Activated T-cell treated with anti-CD3 and anti-CD28 coated beads for 24 hours (primary cell): Measurements from ENCODE around the gene GALR3.
"Not testable (repeated sequence)": the region's sequence is repeated elsewhere in the genome, so short reads cannot be mapped to it uniquely, and the experiment has no call there.

Source experiments
- DNase-seq: peaks from one replicate; pipeline ENCODE4 v3.0.0-alpha.2; 2020; ENCODE audit warnings: low read depth

Gene GALR3, protein sequence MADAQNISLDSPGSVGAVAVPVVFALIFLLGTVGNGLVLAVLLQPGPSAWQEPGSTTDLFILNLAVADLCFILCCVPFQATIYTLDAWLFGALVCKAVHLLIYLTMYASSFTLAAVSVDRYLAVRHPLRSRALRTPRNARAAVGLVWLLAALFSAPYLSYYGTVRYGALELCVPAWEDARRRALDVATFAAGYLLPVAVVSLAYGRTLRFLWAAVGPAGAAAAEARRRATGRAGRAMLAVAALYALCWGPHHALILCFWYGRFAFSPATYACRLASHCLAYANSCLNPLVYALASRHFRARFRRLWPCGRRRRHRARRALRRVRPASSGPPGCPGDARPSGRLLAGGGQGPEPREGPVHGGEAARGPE

DNA sequence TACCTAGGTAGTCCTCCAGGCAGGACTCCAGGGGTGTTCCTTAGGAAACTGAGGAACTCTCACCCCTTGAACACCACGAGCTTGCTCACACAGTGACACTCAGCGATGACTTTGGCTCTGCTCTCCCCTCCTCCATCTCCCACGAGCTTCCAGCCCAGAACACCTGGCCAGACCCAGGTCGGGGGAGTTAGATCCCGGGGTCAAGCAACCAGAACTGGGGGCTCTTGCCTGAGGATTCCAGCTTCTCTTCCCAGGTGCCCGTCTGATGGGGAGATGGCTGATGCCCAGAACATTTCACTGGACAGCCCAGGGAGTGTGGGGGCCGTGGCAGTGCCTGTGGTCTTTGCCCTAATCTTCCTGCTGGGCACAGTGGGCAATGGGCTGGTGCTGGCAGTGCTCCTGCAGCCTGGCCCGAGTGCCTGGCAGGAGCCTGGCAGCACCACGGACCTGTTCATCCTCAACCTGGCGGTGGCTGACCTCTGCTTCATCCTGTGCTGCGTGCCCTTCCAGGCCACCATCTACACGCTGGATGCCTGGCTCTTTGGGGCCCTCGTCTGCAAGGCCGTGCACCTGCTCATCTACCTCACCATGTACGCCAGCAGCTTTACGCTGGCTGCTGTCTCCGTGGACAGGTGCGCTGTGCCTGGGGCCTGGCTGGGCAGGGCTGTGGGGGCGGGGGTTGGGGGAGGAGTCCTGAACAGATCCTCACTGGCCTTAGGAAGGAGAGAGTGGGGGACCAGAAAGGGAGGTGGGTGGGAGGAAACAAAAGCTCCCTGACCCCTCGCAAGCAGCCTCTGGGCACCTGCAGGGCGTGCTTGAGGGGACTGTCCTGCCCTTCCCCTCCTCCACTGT lies at the start of gene GALR3:
Gene GALR3, plus strand, starts transcription at position 249 of the 852 bp plus-strand sequence. Its CDS starts 25 bp downstream, at position 274.
- DNase-seq: no peak

DNA sequence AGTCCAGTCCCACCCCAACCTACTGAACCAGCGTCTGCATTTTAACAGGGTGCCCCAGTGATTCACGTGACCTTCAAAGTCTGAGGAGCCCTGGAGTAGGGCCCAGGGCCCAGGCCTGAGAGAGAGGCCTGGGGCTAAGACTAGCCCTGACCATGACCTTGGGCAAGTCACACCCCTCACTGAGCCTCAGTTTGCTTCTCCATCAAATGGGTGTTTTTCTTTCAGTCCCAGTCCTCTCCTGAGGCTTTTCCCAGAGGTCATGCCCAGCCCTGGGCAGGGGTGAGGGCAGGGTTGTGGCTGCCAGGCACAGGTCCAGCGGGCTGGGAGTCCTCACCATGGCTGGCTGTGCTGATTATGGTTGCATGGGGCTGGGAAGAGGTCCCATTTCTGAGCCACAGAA lies 48.5 kb upstream of the GALR3 start:
- no peak for DNase-seq

DNA sequence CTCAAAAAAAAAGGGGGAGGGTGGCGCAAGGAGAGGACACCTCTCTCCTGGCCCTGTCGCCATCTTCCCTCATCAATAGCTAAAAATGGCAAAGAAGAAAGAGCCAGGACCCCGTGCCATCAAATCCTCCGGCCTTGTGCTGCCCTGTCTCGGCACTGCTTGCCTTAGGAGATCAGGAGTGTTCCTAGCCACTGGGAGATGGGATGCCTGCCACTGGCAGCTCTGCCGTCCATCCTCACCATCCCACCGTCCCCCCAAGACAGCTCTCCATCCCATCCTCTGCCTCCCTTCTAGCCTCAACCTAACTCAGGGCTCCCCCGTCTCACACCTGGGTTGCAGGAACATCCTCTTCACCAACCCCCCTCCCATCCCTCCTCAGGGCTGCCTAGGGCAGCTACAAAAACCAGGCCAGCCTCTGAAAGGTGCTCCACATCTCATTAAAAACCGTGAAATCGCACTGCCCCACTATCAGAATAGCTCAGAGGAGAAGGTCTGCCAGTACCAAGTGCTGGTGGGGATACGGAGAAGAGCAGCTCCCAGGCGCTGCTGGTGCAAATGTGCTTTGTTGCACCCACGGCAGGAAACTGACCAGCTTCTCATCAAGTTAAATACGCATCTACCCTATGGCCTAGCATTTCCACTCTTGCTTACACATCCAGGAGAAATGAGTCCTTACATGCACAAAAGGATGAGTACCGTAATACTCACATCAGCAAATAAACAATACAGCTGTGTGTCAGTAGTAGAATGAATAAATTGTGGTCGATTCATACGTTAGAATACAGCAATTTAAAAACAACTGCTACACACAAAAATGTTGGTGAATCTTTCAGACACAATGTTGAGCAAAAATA lies 47.2 kb upstream of the GALR3 start:
- no peak for DNase-seq

DNA sequence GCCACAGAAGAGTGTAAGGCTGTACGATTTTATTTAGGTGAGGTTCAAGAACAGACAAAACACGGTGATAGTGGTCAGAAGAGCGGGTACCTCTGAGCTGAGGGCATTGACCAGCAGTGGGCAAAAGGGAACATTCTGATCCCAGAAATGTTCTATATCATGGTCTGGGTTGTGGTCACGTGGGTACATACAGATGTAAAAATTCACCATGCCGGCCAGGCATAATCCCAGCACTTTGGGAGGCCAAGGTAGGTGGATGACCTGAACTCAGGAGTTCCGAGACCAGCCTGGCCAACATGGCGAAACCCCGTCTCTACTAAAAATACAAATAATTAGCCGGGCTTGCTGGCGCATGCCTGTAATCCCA lies 46.6 kb upstream of the GALR3 start:
- DNase-seq: no peak

DNA sequence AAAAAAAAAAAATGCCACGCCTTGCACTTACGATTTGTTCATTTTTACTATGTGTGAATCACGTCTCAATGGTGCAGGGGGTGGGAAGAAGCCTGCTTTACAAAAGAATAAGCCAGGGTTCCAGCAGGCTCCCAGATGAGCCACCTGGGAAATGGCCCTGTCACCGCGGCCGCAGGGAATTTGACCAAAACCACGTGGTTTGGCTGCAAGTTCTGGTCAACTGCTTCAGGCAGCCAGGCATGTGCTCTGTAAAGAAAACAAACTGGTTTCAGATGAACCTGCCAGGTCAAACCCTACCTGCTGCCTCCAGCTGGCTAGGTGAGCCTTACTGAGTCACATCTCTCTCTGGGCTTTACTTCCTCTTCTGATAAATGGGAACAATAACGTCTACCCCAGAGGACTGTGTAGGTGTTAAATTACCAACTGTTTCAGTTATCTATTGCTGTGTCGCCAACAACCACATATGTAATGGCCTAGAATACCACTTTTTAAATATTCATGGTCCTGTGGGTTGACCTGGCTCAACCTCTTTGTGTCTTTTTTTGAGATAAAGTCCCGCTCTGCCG lies 46.0 kb upstream of the GALR3 start:
- no peak for DNase-seq

DNA sequence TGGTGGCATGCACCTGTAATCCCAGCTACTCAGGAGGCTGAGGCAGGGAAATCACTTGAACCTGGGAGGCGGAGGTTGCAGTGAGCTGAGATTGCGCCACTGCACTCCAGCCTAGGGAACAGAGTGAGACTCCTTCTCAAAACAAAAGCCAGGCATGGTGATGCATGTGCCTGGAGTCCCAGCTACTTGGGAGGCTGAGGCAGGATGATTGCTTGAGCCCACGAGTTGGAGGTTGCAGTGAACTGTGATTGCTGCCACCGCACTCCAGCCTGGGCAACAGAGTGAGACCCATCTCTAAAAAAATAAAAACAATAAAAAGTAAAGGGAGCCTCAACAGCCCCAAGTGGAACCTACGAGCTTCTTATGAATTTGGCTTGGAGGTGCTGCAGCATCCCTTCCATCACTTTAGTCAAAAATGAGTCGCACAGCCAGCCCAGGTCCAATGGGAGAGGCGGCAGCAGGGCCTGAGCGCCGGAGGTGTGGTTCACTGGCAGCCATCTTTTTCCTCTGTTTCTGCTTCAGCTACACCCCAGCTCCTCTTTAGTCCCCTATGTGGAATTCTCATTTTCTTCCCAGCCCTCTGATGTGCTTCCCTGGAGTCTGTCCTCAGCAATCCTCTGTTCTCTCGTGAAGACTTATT lies 44.7 kb upstream of the GALR3 start:
- no peak for DNase-seq

DNA sequence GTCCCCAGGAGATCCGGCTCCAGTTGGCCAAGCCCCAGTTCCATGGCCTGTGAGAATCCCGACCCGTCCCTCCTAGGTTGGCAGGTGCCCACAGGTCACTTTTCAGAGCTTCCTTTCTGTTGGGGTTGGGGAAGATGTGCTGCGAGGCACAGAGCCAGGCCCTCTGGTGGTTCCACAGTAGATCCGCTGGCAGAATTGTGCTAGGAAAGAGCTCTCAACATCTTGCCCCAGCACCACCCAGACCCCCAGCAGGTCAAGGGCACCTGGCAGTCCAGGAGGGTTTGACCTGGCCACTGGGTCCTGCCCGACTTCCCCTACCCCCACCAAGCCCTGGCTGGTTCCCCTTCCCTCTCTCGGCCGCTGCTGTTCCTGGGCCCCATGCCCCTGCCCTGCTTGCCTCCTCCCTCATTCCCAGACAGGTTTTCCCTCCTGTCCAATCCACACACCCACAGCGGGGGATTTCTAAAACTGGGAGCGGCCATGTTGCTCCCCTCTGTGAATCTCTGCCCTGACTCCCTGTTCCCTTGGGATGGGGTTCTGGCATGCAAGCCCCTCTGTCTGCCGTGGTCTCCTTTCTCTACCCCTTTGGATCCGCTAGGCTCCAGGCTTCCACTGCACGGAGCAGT lies 41.6 kb upstream of the GALR3 start:
- DNase-seq: no peak

DNA sequence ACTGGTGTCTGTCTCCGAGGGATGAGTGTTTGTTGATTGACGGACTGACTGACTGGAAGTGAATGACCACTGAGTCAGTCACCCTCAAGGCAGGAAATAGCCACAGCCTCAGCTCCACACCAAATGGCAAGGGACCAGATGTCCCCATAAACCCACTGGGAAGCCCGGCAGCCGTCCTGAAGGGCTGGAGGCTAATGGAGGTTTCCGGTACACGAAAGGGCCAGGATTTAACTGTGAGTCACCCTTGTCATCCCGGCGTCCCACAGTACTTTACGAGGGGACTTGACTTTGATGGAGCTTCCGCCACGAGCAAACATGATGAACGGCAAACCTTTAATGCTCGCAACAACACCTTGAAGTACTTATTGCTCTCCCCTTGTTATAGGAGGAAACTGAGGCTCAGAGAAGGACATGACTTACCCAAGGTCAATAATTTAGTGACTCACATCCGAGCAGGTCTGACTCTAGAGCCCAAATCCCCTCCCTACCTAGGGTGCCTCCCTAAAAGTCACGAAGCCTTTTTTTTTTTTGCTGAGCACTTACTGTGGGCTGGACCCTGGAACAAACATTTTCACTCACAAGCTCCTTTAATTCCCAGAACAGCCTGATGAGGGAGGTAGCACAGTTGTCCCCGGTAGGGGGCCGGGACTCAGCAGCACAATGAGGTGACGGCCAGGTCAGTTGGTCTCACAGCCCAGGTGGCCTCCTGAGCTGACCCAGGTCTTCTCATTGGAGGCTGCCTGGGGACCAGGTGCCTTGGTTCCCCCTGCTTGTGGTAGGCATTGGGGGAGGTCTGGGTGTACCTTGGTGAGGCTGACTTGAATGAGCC lies 40.6 kb upstream of the GALR3 start:
- no peak for DNase-seq

DNA sequence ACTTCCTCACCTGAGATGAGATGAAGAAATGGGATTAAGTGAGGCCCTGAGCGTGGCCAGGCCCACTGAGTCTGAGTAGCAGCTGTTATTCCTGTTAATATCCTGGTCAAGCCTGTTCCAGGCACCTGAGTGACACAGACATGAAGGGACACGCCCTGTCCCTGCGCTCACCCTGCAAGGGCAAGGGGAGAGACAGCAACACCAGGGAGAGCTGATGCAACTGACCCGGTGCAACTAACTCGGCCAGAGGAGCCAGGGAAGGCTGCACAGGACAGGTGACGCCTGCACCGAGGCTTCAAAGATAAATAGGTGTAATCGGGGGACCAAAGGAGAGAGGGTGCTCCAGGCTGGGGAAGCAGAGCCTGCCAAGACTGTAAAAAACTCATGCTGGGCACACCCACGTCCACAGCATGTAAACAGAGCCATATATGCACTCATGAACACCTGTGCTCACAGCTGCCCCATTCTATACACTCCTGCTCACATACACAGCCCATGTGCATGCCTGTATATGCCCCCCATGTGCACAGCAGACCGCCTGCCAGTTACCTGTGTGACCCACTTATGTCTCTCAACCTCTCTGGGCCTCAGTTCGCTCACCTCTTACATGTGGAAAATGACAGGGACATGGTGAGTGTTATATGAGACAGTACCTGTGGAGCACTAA lies 38.2 kb upstream of the GALR3 start:
- DNase-seq: no peak

DNA sequence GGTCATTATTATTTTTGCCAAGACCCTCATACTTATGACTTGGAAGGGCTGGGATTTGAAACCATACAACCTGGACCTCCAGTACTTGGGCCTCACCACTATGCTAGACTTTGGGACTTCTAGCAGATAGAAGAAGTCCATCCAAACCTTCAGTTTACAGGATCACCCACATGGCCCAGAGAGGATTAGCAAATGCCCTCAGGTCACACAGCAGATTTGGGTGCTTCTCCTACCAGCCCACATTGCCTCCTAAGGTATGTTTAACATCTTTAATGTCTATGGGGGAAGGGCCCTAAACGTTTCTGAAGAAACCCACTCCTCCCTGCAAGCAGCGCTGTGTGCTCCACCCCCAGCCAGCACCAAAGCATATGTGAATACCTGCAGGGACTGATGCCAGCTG lies 32.9 kb upstream of the GALR3 start:
- no peak for DNase-seq

DNA sequence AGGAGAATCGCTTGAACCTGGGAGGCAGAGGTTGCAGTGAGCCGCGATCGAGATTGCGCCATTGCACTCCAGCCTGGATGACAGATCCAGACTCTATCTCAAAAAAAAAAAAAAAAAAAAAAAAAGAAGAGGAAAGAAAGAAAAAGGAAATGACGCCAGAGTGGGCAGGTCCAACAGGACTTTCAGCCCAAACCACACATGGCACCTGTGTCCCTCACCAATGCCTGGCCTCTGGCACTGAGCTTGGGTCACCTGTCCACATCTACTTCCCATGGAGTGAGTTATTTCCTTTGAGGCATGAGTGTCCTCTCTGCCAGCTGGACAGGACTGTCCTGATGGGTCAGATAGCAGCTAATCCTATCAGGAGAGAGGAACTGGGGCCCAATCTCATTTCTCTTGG lies 30.7 kb upstream of the GALR3 start:
- DNase-seq: no peak

DNA sequence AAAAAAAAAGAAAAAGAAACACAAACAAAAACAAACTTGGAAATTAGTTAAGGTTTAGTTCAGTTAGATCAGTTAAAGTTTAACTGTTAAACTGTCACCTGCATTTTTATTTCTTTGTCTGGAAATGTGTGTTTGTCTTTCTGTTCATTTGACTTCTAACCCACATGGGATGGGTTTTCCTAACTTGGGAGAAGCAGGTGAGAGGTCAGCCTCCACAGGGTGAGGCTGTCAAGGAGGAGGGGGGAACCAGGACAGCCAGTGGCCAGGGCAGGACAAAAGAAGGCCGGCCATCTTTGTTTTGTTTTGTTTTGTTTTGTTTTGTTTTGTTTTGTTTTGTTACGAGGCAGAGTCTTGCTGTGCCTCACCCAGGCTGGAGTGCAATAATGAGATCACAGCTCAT lies 28.8 kb upstream of the GALR3 start:
- DNase-seq: no peak

DNA sequence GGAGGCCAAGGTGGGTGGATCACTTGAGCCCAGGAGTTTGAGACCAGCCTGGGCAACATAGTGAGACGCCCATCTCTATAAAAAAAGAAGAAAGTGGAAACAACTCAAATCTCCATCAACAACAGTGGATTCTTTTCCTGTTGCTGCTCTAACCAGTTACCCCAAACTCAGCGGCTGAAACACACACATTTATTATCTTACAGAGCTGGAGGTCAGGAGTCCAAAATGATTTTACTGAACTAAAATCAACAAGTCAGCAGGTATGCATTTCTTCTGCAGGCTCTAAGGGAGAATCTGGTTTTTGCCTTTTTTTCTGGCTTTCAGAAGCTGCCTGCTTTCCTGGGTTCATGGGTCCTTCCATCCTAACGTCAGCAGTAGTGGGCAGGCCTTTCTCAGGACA lies 27.1 kb upstream of the GALR3 start:
- no peak for DNase-seq

DNA sequence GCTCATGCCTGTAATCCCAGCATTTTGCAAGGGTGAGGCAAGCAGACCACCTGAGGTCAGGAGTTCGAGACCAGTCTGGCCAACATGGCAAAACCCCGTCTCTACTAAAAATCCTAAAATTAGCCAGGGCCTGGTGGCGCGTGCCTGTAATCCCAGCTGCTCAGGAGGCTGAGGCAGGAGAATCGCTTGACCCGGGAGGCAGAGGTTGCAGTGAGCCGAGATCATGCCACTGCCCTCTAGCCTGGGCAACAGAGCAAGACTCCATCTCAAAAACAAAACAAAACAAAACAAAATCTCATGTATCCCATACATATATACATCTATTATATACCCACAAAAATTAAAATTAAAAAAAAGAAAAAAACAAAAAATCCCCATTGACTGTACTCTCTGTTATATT lies 25.9 kb upstream of the GALR3 start:
- not testable (repeated sequence) for DNase-seq

DNA sequence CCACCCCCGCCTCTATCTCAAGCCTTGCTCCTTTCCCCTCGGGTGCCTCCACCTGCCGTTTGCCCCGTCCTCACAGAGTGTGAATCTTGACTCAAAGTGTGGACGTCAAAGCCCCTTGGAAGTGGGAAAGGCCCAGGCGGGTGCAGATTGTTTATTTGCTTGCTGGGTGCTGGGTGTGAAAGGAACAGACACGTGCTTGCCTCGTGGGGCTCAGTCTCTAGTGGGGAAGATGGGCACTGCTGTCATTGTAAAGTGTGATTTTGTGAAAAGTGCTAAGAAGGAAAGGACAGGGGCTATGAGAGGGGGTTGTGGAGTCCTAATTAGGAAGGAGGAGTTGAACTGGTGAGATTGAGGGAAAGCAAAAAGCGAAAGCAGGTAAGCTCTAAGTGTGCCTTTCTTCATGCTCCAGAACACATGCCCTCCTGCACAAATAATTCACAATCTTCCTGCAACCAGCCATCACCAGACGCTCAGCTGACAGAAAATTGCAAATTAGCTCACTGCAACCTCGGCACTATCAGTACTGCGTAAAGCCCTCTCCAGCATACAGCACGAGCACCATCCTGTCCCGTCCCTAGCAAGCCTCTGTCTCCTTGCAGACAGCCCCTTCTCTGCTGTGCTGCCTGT lies 25.2 kb upstream of the GALR3 start:
- DNase-seq: no peak

DNA sequence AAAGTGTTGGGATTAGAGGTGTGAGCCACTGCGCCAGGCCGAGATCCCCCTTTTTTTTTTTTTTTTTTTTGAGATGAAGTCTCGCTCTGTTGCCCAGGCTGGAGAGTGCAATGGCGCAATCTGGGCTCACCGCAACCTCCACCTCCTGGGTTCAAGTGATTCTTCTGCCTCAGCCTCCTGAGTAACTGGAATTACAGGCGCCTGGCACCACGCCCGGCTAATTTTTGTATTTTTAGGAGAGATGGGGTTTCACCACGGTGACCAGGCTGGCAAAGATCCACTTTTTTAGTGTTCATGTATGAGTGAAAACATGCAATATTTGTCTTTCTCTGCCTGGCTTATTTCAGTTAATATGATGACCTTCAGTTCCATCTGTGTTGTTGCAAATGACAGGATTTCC lies 23.2 kb upstream of the GALR3 start:
- not testable (repeated sequence) for DNase-seq

DNA sequence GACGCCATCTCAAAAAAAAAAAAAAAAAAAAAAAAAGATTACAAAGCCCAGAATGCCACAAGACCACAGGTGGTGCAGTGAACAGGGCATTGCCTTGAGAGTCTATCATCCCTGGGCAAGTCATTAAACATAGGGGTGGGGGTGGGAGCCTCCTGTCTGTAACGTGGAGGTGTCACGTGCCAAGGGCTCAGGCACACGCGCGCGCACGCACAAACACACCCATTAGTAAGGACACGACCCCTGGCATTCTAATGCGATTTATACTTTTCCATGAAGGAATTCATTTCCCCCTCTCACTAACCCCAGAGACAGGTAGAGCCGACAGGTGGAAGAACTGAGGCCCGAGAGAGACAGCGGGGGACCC lies 21.3 kb upstream of the GALR3 start:
- DNase-seq: no peak

DNA sequence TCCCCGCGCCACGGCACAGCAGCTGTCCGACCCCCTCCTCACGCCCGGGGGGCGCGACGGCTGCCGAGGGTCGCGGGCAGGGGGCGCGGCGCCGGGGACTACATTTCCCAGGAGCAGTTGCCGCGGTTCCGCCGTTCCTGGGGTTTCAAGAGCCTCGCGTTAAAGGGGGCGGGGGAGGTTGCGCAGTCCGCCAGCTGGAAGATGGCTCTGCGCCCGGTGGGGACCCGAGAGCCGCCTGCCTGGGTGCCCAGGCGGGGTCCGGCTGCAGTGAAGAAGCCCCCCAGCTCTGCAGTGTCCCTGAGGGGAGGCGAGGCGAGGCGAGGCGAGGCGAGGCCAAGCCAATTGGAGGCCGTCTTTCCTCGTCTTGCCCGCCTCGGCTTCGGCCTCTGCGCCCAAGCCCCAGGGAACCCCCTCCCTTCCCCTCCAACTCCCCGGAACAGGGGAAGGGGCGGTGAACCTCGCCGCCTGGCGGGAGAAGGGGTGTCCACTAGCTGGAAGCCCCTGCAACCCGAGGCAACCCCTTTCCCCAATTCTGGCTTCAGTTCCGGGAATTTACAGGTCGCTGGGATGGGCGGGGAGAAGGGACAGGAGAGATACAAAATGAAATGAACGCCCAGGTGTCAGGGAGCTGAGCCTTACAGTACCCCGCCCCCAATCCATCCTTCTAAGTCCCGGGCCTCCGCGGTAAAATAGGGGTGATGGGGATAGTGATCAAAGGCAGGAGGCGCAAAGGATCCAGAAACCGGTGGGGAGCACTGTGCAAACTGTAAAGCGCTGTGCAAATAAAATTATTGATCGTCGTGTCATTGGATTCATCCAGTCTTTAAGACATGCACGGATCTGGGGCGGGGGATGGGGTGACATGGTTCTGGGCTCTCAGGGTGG lies 20.6 kb upstream of the GALR3 start:
- DNase-seq: no peak
